ENCODE measurements around the gene CACNB4. TPM values are rescaled to one million over a fixed set of nuclear protein-coding genes. Genes with fewer than 3 reads are reported as not detected.

CACNB4 gene
- total RNA-seq, 1 experiment from 2014 or later, result 1.00 TPM

DNA sequence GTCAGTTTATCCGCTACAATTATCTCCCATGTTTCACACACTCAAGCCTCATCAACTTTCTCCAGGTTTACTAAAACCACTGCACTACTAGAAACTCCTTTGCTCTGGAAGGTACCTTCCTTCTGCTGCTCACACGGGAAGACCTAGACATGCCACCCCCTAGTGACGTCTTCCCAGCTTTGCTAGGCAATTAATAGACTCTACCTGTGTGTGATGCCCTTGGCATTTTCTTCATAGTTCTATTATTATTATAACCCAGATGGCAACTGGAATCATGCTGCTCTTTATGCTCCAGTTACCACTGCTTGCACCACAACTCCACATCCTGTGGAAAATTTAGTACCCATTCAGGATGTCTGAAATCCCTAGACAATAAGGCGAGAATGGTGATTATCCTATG lies 42.4 kb downstream of the CACNB4 start:
- Mint-ChIP-seq H3K4me3 (ENCODE audit: unreplicated experiment) (no peak overlapping the region), H3K9me3 (ENCODE audit: unreplicated experiment) (no peaks in the 10 kb centered on the region), H3K4me1 (ENCODE audit: low read depth, unreplicated experiment) (no peaks in the 10 kb centered on the region), H3K36me3 (ENCODE audit: insufficient read depth, unreplicated experiment) (no peaks in the 10 kb centered on the region), H3K27me3 (ENCODE audit: insufficient read depth, unreplicated experiment) (no peaks in the 10 kb centered on the region), H3K27ac (ENCODE audit: unreplicated experiment) (no peak overlapping the region)
- Histone ChIP-seq H3K9me3 (peaks cover 17% of the 10 kb centered on the region), H3K4me1 (no peaks in the 10 kb centered on the region), H3K27me3 (replicated peaks; ENCODE audit: control insufficient read depth, insufficient read depth, low read length) (no peaks in the 10 kb centered on the region), H3K4me3 (ENCODE audit: low read depth, low read length) (no peak overlapping the region), H3K36me3 (ENCODE audit: control insufficient read depth, insufficient read depth, low read length) (no peaks in the 10 kb centered on the region)
- intact Hi-C loops (cut with micrococcal nuclease; ENCODE audit: unreplicated experiment), result no loop called here
- ChIA-PET POLR2A (no interaction called here), CTCF (no interaction called here)
- TF ChIP-seq, protein P1, sequence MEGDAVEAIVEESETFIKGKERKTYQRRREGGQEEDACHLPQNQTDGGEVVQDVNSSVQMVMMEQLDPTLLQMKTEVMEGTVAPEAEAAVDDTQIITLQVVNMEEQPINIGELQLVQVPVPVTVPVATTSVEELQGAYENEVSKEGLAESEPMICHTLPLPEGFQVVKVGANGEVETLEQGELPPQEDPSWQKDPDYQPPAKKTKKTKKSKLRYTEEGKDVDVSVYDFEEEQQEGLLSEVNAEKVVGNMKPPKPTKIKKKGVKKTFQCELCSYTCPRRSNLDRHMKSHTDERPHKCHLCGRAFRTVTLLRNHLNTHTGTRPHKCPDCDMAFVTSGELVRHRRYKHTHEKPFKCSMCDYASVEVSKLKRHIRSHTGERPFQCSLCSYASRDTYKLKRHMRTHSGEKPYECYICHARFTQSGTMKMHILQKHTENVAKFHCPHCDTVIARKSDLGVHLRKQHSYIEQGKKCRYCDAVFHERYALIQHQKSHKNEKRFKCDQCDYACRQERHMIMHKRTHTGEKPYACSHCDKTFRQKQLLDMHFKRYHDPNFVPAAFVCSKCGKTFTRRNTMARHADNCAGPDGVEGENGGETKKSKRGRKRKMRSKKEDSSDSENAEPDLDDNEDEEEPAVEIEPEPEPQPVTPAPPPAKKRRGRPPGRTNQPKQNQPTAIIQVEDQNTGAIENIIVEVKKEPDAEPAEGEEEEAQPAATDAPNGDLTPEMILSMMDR (IDR thresholded peaks at IDR 0.05; ENCODE audit: insufficient read depth in 1 of 2, low read depth in 1 of 2, low read length in 1 of 2, severe bottlenecking in 1 of 2, unreplicated experiment in 1 of 2), result no peak
- no TSS peak for BruUV-seq (replicated peaks)
- DNase-seq, result no peak

DNA sequence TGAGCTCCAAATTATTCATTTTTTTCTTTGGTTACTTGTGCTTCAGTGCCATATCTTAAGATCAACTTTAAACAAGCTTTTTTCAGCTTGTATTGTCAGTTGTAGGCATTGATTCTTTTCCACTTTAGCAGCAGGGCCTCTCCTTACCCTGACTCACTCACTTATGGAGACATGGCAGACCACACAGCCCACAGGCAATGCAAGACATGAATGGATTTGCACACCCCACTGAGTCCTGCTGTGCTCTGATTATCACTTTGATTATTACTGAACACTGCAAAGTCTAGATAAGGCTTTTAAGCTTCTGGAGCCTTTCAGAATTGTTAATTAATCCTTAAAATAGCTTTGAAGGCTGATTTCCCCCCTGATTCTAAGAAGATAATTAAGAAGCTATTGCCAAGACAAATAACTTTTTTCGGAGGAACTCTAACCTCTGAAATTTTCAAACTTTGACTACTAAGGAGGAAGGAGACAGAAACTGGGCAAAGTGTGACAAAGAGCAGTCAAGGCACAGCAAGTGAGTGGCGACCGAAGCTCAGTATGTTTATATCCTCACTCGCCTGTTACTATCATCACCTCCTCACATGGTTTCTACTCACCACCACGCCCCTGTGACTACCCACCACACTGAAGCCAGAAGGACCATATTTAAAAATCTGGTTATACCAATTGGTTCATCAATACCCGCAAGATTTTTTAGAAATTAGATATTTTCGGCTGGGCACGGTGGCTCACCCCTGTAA lies 43.3 kb downstream of the CACNB4 start:
- POLR2A ChIA-PET, result no interaction called here
- CTCF ChIA-PET, result interaction anchor here (1.1 to 1.3 kb wide), 2 partner anchors 9 to 29 kb away, joined by 3 to 7 read pairs; no protein-coding TSS in a partner anchor
- Mint-ChIP-seq H3K27me3 (ENCODE audit: insufficient read depth, unreplicated experiment) (no peaks in the 10 kb centered on the region), H3K4me3 (ENCODE audit: unreplicated experiment) (no peak overlapping the region), H3K9me3 (ENCODE audit: unreplicated experiment) (no peaks in the 10 kb centered on the region), H3K36me3 (ENCODE audit: insufficient read depth, unreplicated experiment) (no peaks in the 10 kb centered on the region), H3K27ac (ENCODE audit: unreplicated experiment) (no peak overlapping the region), H3K4me1 (ENCODE audit: low read depth, unreplicated experiment) (no peaks in the 10 kb centered on the region)
- Histone ChIP-seq H3K27me3 (replicated peaks; ENCODE audit: control insufficient read depth, insufficient read depth, low read length) (no peaks in the 10 kb centered on the region), H3K36me3 (ENCODE audit: control insufficient read depth, insufficient read depth, low read length) (no peaks in the 10 kb centered on the region), H3K4me3 (ENCODE audit: low read depth, low read length) (no peak overlapping the region), H3K9me3 (peaks cover 17% of the 10 kb centered on the region), H3K4me1 (no peaks in the 10 kb centered on the region)
- DNase-seq, result no peak
- TF ChIP-seq, protein P1 (IDR thresholded peaks at IDR 0.05; ENCODE audit: insufficient read depth in 1 of 2, low read depth in 1 of 2, low read length in 1 of 2, severe bottlenecking in 1 of 2, unreplicated experiment in 1 of 2), result no peak
- intact Hi-C loops (cut with micrococcal nuclease; ENCODE audit: unreplicated experiment), result no loop called here
- no TSS peak for BruUV-seq (replicated peaks)

DNA sequence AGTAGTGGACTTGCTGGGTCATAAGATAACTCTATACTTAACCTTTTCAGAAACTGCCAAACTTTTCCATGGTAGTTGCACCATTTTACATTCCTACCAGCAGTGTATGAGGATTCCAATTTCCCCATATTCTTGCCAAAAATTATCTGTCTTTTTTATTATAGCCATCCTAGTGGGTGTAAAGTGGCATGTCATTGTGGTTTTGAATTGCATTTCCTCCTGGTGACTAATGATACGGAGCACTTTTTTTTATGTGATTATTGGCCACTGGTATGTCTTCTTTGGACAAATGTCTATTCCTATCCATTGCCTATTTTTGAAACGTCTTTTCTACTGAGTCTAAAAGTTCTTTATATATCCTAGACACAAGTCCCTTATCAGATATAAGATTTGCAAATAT lies 44.3 kb downstream of the CACNB4 start:
- Histone ChIP-seq H3K4me3 (ENCODE audit: low read depth, low read length) (no peak overlapping the region), H3K36me3 (ENCODE audit: control insufficient read depth, insufficient read depth, low read length) (no peaks in the 10 kb centered on the region), H3K4me1 (no peaks in the 10 kb centered on the region), H3K9me3 (peaks cover 17% of the 10 kb centered on the region), H3K27me3 (replicated peaks; ENCODE audit: control insufficient read depth, insufficient read depth, low read length) (no peaks in the 10 kb centered on the region)
- Mint-ChIP-seq H3K36me3 (ENCODE audit: insufficient read depth, unreplicated experiment) (no peaks in the 10 kb centered on the region), H3K27ac (ENCODE audit: unreplicated experiment) (no peak overlapping the region), H3K4me3 (ENCODE audit: unreplicated experiment) (no peak overlapping the region), H3K27me3 (ENCODE audit: insufficient read depth, unreplicated experiment) (no peaks in the 10 kb centered on the region), H3K4me1 (ENCODE audit: low read depth, unreplicated experiment) (no peaks in the 10 kb centered on the region), H3K9me3 (ENCODE audit: unreplicated experiment) (no peaks in the 10 kb centered on the region)
- BruUV-seq (replicated peaks), result no TSS peak
- CTCF ChIA-PET, result interaction anchor here (1.1 to 1.3 kb wide), 2 partner anchors 8 to 29 kb away, joined by 3 to 7 read pairs; no protein-coding TSS in a partner anchor
- TF ChIP-seq, protein P1 (IDR thresholded peaks at IDR 0.05; ENCODE audit: insufficient read depth in 1 of 2, low read depth in 1 of 2, low read length in 1 of 2, severe bottlenecking in 1 of 2, unreplicated experiment in 1 of 2), result no peak
- POLR2A ChIA-PET, result no interaction called here
- intact Hi-C loops (cut with micrococcal nuclease; ENCODE audit: unreplicated experiment), result no loop called here
- DNase-seq, result no peak

Measured in Caco-2 (cell line).